COLO668 (cell line): ENCODE measurements around the gene AXIN2.
"Not testable (repeated sequence)": the region's sequence is repeated elsewhere in the genome, so short reads cannot be mapped to it uniquely, and the experiment has no call there.

Source experiments
- DNase-seq: peaks from one replicate; lab custom pipeline; 2025; ENCODE audit not compliant: unreplicated experiment; lab: John Stamatoyannopoulos, UW

Gene AXIN2

DNA sequence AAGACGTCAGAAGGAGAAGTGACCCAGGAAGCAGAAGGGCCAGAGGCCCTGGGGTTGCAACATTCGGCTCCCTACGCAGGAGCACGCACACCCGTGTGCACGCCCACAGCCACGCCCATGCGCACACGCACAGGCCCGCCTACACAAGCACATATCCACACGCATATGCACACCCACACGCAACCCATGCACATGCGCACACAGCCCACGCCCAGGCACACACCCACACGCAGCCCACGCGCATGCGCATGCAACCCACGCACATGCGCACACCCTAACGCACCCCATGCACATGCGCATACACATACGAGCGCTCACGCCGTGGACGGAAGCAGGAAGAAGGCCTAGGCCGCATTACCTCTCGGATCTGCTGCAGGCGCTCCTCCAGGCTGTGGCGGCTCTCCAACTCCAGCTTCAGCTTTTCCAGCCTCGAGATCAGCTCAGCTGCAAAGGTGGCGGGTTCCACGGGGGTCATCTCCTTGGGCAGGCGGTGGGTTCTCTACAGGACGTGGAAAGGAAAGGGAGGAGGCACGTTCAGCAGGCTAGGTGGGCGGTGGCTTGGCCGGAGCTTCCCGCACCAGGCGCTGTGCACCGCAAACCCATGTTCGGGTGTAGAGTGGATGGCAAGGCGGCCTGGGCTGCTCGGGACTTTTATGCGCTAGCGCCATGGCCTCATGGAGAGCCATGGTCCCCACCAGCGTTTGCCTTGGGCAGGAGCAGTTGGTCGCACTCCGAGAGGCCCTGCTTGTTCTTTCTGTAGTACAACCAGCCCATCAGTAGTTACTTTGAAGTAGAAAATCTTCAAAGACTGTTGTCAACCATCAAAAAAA, 23.4 kb downstream of the AXIN2 start:
- no peak for DNase-seq

- DNase-seq: no peak
Measured at GRCh38 chr17:65537343-65537844, 24.1 kb downstream of the AXIN2 start.

- no peak for DNase-seq
Measured at GRCh38 chr17:65536573-65537342, 24.7 kb downstream of the AXIN2 start.

GRCh38 chr17:65535777-65536572, 25.5 kb downstream of the AXIN2 start:
- no peak for DNase-seq

DNA sequence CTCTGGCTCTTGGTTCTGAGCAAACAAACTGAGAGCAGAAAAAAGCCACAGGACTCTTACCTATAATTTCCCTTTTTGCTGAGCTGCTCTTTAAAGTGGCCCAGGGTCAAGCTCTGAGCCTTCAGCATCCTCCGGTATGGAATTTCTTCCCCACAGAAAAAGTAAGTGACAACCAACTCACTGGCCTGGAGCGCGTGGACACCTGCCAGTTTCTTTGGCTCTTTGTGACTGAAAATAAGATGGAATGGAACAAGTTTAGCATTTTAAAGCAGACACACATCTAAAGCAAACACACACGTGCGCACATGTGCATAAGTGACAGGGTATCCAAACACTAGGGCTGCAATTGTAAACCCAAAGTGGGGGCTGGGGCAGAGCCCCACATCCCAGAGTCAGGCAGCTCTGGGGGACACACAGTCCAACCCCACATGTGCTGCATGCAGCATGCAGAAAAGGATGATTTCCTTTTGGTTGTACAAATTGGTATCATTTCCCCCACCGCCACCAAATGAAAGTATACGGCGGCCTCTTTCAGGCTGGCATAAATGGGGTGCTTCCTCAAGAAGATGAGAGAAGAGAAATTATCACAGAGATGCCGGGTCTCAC, 27.5 kb downstream of the AXIN2 start:
- DNase-seq: no peak

DNA sequence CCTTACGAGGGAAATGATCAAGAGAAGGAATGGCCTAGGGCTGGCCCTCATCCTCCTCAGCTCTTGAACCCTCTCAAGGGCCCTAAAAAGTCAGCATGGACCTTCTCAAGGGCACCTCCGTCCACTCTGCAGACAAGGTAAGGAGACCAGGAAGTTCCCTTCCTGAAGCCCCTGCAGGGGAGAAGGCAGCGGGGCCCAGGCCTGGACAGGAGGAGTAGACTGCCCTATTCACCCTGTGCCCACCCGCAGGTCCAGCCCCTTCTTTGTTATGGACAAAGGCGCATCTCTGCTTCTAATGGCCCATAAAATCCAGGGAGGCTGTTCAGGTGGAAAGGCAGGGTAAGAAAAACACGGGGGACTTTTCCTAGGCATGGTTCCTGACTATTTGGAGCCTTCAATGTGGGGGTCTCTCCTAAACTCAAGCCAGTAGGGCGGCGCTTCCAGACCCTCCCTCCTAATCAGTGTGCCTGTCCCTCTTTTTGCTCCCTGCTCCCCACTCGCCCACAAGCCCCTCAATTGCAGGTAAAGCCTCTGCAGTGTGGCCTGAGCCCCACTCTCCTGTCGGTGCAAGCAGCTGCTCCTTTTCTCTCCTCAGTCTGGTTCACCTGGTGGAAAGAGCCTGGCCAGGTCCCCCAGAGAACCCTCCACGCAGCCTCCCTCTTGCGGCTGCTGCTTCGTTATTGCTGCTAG, 28.2 kb downstream of the AXIN2 start:
- DNase-seq: no peak

DNA sequence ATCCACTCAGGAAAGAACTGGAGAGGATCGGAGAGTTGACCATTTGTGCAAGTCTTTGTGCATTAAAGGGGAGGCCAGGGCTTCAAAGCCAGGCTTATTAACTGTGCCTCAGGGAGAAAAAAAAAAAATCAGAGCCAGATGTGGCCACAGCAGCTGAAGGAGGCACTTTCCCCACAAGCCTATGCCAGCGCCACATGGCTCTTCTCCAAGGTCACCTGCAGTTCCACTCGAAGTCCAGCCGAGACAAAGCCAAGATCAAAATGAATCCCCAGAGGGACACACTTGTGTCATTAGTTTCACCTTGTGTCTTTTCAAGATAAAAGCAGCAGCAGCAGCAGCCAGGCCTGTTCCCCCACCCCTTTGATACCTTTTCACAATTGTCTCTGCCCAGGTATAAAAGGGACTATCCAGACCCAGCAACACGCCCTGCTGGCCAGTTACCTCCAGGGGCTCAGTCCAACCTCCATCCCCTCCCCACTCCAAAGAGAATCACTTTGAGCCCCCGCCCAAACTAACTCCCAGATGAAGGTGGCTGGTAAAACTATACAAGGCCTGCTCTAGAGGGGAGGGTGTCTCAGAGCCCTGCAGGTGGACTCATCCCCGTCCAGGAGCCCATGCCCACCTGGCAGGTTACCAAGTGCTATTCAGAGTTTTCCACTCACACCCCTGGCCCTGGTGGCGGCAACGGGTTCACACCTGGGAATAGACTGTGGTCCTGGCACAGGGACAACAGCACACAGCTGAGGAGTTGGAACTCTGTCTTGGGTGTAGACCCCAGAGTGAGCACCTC, 29.2 kb downstream of the AXIN2 start:
- no peak for DNase-seq

- DNase-seq: no peak
Measured at GRCh38 chr17:65531256-65532100, 30.0 kb downstream of the AXIN2 start.

DNA sequence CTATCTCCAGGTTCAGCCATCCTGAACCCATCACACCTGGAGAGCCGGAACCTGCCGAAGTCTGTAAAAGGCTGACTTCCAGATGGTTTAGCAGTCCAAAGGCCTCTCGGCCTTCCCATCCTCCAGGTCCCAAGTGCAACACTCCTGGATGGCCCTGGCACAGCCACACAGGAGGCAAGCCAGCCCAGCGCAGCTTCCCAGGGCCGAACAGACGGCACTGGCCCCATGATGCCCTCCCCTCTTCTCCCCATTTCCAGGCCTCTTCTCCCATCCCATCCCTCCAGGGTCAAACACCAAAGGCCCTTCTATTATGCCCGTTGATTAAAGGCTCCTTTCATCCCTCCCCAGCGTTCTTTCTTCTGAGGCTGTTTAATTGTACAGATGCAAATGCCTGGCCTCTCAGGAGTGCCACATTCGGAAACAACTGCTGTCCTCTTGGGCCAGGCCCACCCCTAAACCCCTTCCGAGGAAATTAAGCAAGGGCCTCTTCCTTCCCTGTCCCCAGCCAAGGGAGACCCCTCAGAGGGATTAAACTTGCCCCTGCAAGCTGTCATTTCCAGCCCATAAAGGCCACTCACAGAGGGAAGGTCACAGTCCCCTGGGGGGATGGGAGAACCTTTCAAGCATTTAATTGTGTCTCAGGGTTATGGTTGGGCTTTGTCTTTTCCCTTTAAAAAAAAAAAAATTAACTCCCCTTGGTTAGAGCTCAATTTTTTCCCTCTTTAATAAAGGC, 30.8 kb downstream of the AXIN2 start:
- no peak for DNase-seq

DNA sequence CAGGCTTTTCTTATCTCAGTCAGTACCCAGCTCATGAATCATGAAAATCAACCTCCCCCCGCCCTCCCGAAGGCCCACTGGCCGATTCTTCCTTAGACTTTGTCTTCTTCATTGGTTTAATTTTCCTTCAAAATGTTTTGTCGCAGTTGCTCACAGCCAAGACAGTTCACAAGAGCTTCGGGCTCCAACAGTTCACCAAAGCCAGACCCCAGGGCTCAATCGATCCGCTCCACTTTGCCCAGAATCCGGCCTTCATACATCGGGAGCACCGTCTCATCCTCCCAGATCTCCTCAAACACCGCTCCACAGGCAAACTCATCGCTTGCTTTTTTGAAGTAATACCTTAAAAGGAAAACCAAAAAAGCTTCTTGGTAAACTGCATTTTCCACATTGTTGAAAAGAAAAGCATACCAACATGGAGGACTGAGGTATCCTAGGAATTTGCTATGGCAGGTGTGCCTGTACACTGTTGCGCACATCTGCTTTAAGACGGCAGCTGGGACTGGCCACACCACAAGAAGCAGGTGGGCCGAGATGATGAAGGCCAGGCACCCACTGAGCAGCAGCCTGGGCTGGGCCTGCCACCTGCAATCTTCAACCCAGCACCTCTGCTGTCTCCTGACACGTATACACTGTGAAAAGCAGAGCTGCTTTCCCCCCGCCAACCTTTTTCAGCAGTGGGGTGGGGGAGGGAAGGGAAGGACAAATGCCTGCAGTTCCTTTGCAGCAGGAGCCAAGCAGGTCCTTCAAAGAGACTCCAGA, 31.5 kb downstream of the AXIN2 start:
- DNase-seq: no peak

DNA sequence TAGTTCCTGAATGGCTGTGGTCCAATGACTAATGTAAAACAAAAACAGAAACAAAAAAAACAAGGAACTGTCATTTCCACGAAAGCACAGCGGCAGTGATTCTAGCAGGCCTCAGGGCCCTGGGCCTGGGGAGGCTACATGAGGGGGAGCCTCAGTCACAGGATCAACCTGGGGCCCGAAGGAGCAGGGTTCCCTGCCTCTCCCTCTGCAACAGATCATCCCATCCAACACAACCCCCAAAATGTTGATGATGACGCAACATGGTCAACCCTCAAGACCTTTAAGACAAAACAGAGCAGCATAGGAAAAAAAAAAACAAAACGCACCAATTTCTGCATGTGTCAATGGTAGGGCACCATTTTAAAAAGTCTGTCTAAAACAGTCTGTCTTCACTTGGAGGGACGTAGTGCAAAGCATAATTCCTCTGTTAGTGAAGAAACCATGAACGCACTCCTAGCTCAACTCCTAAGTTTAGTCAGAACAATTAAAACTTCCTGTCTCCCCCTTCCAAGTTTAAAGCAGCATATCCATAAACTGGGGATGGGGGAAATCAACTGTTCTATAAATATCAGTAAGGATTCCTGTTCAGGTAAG, 32.3 kb downstream of the AXIN2 start:
- DNase-seq: no peak

GRCh38 chr17:65527857-65528591, 33.4 kb downstream of the AXIN2 start:
- DNase-seq: no peak

- DNase-seq: no peak
Measured at GRCh38 chr17:65527381-65527780, 34.1 kb downstream of the AXIN2 start.

DNA sequence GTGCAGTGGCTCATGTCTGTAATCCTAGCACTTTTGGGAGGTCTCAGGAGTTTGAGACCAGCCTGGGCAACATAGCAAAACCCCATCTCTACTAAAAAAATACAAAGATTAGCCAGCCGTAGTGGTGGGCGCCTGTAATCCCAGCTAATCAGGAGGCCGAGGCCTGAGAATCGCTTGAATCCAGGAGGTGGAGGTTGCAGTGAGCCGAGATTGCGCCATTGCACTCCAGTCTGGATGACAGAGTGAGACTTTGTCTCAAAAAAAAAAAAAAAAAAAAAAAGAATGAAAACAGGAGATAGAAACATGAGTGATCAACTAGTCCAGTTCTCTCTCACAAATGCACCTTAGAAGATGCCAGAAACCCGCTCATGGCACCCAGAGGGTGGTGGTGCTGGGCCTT, 34.6 kb downstream of the AXIN2 start:
- not testable (repeated sequence) for DNase-seq

GRCh38 chr17:65523853-65524664, 37.4 kb downstream of the AXIN2 start:
- DNase-seq: no peak
